Astrocyte of the spinal cord (primary cell): Measurements from ENCODE around the gene JTB.

Source experiments
- DNase-seq: peaks from one replicate; pipeline ENCODE4 v3.0.0; 2011; ENCODE audit warnings: low read depth, low spot score
- H3K4me3 ChIP-seq: 2 replicates; pipeline ENCODE4 v1.5.1; 2011; ENCODE audit warnings: low read depth, mild to moderate bottlenecking, low read length, moderate library complexity
- CTCF ChIP-seq: IDR thresholded peaks from 2 replicates; pipeline ENCODE4 v1.5.1; 2012; ENCODE audit warnings: low read depth, mild to moderate bottlenecking, low read length, inconsistent platforms
- in situ Hi-C: cut with HindIII; loops from 2 replicates; pipeline ENCODE4 v1.10.0; 2017; ENCODE audit warnings: low sequenced_read_pairs

Gene JTB

GRCh38 chr1:153968408-153968807, 9.1 kb downstream of the JTB start:
- no peak for TF ChIP-seq CTCF
- H3K4me3 ChIP-seq, result peak overlapping the region; percentile 64
- no peak for DNase-seq
- in situ Hi-C loops, result loop anchor here (10.0 kb wide), 1 partner anchor 154 kb away; no protein-coding TSS in a partner anchor

- no peak for TF ChIP-seq CTCF
- in situ Hi-C loops, result loop anchor here (10.0 kb wide), 1 partner anchor 153 kb away; no protein-coding TSS in a partner anchor
- peak overlapping the region; percentile 64 for H3K4me3 ChIP-seq
- DNase-seq, result no peak
Measured at GRCh38 chr1:153968000-153968363, 9.5 kb downstream of the JTB start.

- H3K4me3 ChIP-seq, result peak within 1 kb of the TSS; percentile 64
- in situ Hi-C loops, result loop anchor here (10.0 kb wide), 1 partner anchor 153 kb away; no protein-coding TSS in a partner anchor
- peak; percentile 53 for TF ChIP-seq CTCF
- peak; percentile 98 for DNase-seq
Measured at GRCh38 chr1:153967107-153967999, 10.1 kb downstream of the JTB start, which contains the start of gene CREB3L4. TSS of gene CREB3L4 (plus strand) at chr1:153967902. CDS start at chr1:153968526, 624 bp downstream.

- TF ChIP-seq CTCF, result no peak
- in situ Hi-C loops, result loop anchor here (10.0 kb wide), 1 partner anchor 149 kb away; no protein-coding TSS in a partner anchor
- DNase-seq, result peak; percentile 47
- H3K4me3 ChIP-seq, result peak overlapping the region; percentile 85
Measured at GRCh38 chr1:153963850-153964331, 13.6 kb downstream of the JTB start.

- peak; percentile 97 for DNase-seq
- peak within 1 kb of the TSS; percentile 85 for H3K4me3 ChIP-seq
- in situ Hi-C loops, result loop anchor here (10.0 kb wide), 1 partner anchor 148 kb away; no protein-coding TSS in a partner anchor
- TF ChIP-seq CTCF, result no peak
Measured at GRCh38 chr1:153963030-153963849, 14.2 kb downstream of the JTB start, which contains the start of gene SLC39A1. TSS of gene SLC39A1 (minus strand) at chr1:153963537. CDS start at chr1:153962715, 822 bp downstream.
